DND-41 (cell line): ENCODE results near the gene ANO3.

Source experiments
- EZH2 ChIP-seq: IDR thresholded peaks from 3 replicates; pipeline ENCODE4 v1.6.1; 2012; ENCODE audit warnings: borderline replicate concordance, low read depth, mild to moderate bottlenecking, moderate library complexity, low read length, inconsistent platforms; ENCODE audit not compliant: severe bottlenecking
- TF ChIP-seq, protein P1 (sequence below): IDR thresholded peaks from 2 replicates; pipeline ENCODE4 v1.5.1; 2012; ENCODE audit warnings: borderline replicate concordance, low read length, moderate library complexity, mild to moderate bottlenecking; ENCODE audit not compliant: poor library complexity, severe bottlenecking; ENCODE audit errors: extremely low read depth

- TF ChIP-seq, protein P1, sequence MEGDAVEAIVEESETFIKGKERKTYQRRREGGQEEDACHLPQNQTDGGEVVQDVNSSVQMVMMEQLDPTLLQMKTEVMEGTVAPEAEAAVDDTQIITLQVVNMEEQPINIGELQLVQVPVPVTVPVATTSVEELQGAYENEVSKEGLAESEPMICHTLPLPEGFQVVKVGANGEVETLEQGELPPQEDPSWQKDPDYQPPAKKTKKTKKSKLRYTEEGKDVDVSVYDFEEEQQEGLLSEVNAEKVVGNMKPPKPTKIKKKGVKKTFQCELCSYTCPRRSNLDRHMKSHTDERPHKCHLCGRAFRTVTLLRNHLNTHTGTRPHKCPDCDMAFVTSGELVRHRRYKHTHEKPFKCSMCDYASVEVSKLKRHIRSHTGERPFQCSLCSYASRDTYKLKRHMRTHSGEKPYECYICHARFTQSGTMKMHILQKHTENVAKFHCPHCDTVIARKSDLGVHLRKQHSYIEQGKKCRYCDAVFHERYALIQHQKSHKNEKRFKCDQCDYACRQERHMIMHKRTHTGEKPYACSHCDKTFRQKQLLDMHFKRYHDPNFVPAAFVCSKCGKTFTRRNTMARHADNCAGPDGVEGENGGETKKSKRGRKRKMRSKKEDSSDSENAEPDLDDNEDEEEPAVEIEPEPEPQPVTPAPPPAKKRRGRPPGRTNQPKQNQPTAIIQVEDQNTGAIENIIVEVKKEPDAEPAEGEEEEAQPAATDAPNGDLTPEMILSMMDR = no peak
- no peak for TF ChIP-seq EZH2
Measured at GRCh38 chr11:26557666-26558065, 225.7 kb downstream of the ANO3 start.
